T-cell (primary cell): Measurements from ENCODE around the gene ATRN. TPM values are rescaled to one million over a fixed set of nuclear protein-coding genes. Genes with fewer than 3 reads are reported as not detected.

Experiments
- ATAC-seq, 4 experiments: fragments of 200-7000 bp in 3 of 4; fragments of 150-1000 bp in 1 of 4; cut with Tn5 transposase; replicated peaks in 1 of 4; 1 replicate in 3 of 4; 2 replicates in 1 of 4; pipeline ENCODE4 v1.10.0; 2021; ENCODE audit warnings: moderate library complexity in 3 of 4, mild to moderate bottlenecking in 2 of 4, moderate number of reproducible peaks in 1 of 4
- CTCF ChIA-PET, 2 donors: fragments of 300-600 bp; sonication (Branson Sonifier 250); formaldehyde crosslinking; loops; one replicate each; lab custom pipeline; 2022; ENCODE audit warnings: antibody characterized with exemption in 2 of 2; lab: Charles Lee
- POLR2A ChIA-PET, 2 donors: fragments of 300-600 bp; sonication (Branson Sonifier 250); formaldehyde crosslinking; loops; one replicate each; lab custom pipeline; 2022; ENCODE audit warnings: antibody characterized with exemption in 2 of 2; lab: Charles Lee
- DNase-seq, 35 experiments: peaks; one replicate each; pipeline versions ENCODE4 v3.0.0 to v3.0.0-alpha.2; 2013 to 2023
- H3K27ac ChIP-seq: one replicate; pipeline ENCODE4 v1.5.1; 2013; ENCODE audit warnings: low read length
- H3K27me3 ChIP-seq, 2 experiments: replicated peaks in 1 of 2; 1 replicate in 1 of 2; 2 replicates in 1 of 2; pipeline versions ENCODE4 v1.6.1 to v1.7.0; 2013; ENCODE audit warnings: low read length in 1 of 2, mixed read lengths in 1 of 2; ENCODE audit not compliant: control insufficient read depth in 2 of 2, insufficient read depth in 2 of 2; ENCODE audit errors: extremely low read depth in 1 of 2
- H3K36me3 ChIP-seq, 2 donors: 1 replicate in 1 of 2; 2 replicates in 1 of 2; pipeline versions ENCODE4 v1.6.1 to v1.7.0; 2013; ENCODE audit warnings: low read length in 1 of 2; ENCODE audit not compliant: control insufficient read depth in 2 of 2, insufficient read depth in 1 of 2; ENCODE audit errors: extremely low read depth in 1 of 2
- H3K4me1 ChIP-seq, 2 experiments: 1 replicate in 1 of 2; 2 replicates in 1 of 2; pipeline versions ENCODE4 v1.6.1 to v1.7.0; 2013; ENCODE audit warnings: low read length in 2 of 2, mixed read lengths in 1 of 2; ENCODE audit not compliant: insufficient read depth in 2 of 2, control insufficient read depth in 1 of 2; ENCODE audit errors: extremely low read depth in 1 of 2
- H3K4me3 ChIP-seq, 2 donors: 1 replicate in 1 of 2; 2 replicates in 1 of 2; pipeline versions ENCODE4 v1.5.1 to v1.7.0; 2013; ENCODE audit warnings: mild to moderate bottlenecking in 2 of 2, low read length in 1 of 2, moderate library complexity in 1 of 2; ENCODE audit not compliant: control insufficient read depth in 1 of 2; ENCODE audit errors: extremely low read depth in 1 of 2
- H3K9me3 ChIP-seq: 2 replicates; pipeline ENCODE4 v1.7.0; 2013
- H3K27ac Mint-ChIP-seq, 2 donors: one replicate each; pipeline ENCODE4 v1.8.0; 2020 to 2021; ENCODE audit warnings: mild to moderate bottlenecking in 2 of 2, mixed read lengths in 2 of 2
- H3K27me3 Mint-ChIP-seq, 2 donors: one replicate each; pipeline ENCODE4 v1.8.0; 2021 to 2022; ENCODE audit warnings: mixed read lengths in 2 of 2
- H3K36me3 Mint-ChIP-seq: one replicate; pipeline ENCODE4 v1.8.0; 2021; ENCODE audit warnings: mixed read lengths
- H3K4me1 Mint-ChIP-seq, 3 donors: one replicate each; pipeline ENCODE4 v1.8.0; 2020 to 2022; ENCODE audit warnings: mixed read lengths in 3 of 3, mild to moderate bottlenecking in 1 of 3
- H3K4me3 Mint-ChIP-seq, 3 donors: one replicate each; pipeline ENCODE4 v1.8.0; 2020 to 2022; ENCODE audit warnings: mild to moderate bottlenecking in 3 of 3, mixed read lengths in 3 of 3, moderate library complexity in 3 of 3
- H3K9me3 Mint-ChIP-seq, 3 donors: one replicate each; pipeline ENCODE4 v1.8.0; 2020 to 2022; ENCODE audit warnings: mixed read lengths in 3 of 3
- WGBS: methylation state at CpG from one replicate; pipeline ENCODE4 v1.1.5; 2013; ENCODE audit warnings: missing lambda C conversion rate; ENCODE audit not compliant: insufficient coverage; 5-methylcytosine and 5-hydroxymethylcytosine counted together
- total RNA-seq, 35 experiments: library from RNA in 6 of 35; stranded (reverse) in 6 of 35; fragments of 120-200 nt in 1 of 35; gene quantifications; one replicate each; pipeline versions ENCODE4 v1.2.1 to v1.2.4 and lab custom pipeline; 2013 to 2026

The ATRN gene
- total RNA-seq, 5 donors from 2014 or later (not counting 1 experiment from before 2014, with no cell fraction given), result 13.6 to 15.8 (median 13.7) TPM

- Mint-ChIP-seq H3K4me1 (peaks cover 0 to 6% (median 0%) of the 10 kb centered on the region in 3 donors), H3K4me3 (no peak overlapping the region), H3K27ac (no peak overlapping the region), H3K27me3 (peaks cover 21 to 42% of the 10 kb centered on the region in 2 donors), H3K9me3 (no peaks in the 10 kb centered on the region), H3K36me3 (no peaks in the 10 kb centered on the region)
- H3K27me3 ChIP-seq, result peaks cover 0 to 36% of the 10 kb centered on the region in 2 experiments
- DNase-seq, result no peak
- no peak overlapping the region for H3K27ac ChIP-seq
- ChIA-PET POLR2A (no interaction called here), CTCF (interaction anchor here in 1 of 2 donors (0.6 kb wide), 1 partner anchor 932 kb away, joined by 4 read pairs; no protein-coding TSS in a partner anchor)
- no peaks in the 10 kb centered on the region for H3K9me3 ChIP-seq
- no peaks in the 10 kb centered on the region for H3K36me3 ChIP-seq
- ATAC-seq, result no peak
- peaks cover 0 to 8% of the 10 kb centered on the region in 2 experiments for H3K4me1 ChIP-seq
- no peak overlapping the region for H3K4me3 ChIP-seq
- 76% methylated on average over 3 of the region's 7 CpGs for WGBS
These were observed 214.5 kb downstream of the ATRN start for GRCh38 chr20:3685341-3685740.

- ATAC-seq (no peak), DNase-seq (no peak)
- Histone ChIP-seq H3K27me3 (peaks cover 0 to 25% of the 10 kb centered on the region in 2 experiments), H3K4me1 (peaks cover 0 to 8% of the 10 kb centered on the region in 2 experiments), H3K4me3 (no peak overlapping the region), H3K36me3 (no peaks in the 10 kb centered on the region), H3K27ac (no peak overlapping the region), H3K9me3 (no peaks in the 10 kb centered on the region)
- H3K4me1 Mint-ChIP-seq, result peaks cover 0 to 3% (median 0%) of the 10 kb centered on the region in 3 donors
- no peaks in the 10 kb centered on the region for H3K36me3 Mint-ChIP-seq
- peaks cover 13 to 32% of the 10 kb centered on the region in 2 donors for H3K27me3 Mint-ChIP-seq
- no peak overlapping the region for H3K27ac Mint-ChIP-seq
- no peak overlapping the region for H3K4me3 Mint-ChIP-seq
- H3K9me3 Mint-ChIP-seq, result no peaks in the 10 kb centered on the region
- ChIA-PET CTCF (no interaction called here), POLR2A (no interaction called here)
- WGBS, result 93% methylated on average over 3 of the region's 7 CpGs
These were observed 215.6 kb downstream of the ATRN start for GRCh38 chr20:3686421-3686820.

GRCh38 chr20:3686867-3687321, 216.1 kb downstream of the ATRN start:
- Histone ChIP-seq H3K4me1 (peaks cover 0 to 4% of the 10 kb centered on the region in 2 experiments), H3K27ac (no peak overlapping the region), H3K27me3 (peaks cover 0 to 21% of the 10 kb centered on the region in 2 experiments), H3K9me3 (no peaks in the 10 kb centered on the region), H3K4me3 (no peak overlapping the region), H3K36me3 (no peaks in the 10 kb centered on the region)
- Mint-ChIP-seq H3K27me3 (peaks cover 13 to 32% of the 10 kb centered on the region in 2 donors), H3K27ac (no peak overlapping the region), H3K9me3 (no peaks in the 10 kb centered on the region), H3K36me3 (no peaks in the 10 kb centered on the region), H3K4me1 (peaks cover 0 to 3% (median 0%) of the 10 kb centered on the region in 3 donors), H3K4me3 (no peak overlapping the region)
- 64% methylated on average over 5 of the region's 9 CpGs for WGBS
- DNase-seq (no peak), ATAC-seq (no peak)
- CTCF ChIA-PET, result no interaction called here
- POLR2A ChIA-PET, result no interaction called here

GRCh38 chr20:3687655-3688054, 216.8 kb downstream of the ATRN start:
- CTCF ChIA-PET, result no interaction called here
- peaks cover 13 to 29% of the 10 kb centered on the region in 2 donors for H3K27me3 Mint-ChIP-seq

GRCh38 chr20:3689978-3690377, 219.2 kb downstream of the ATRN start:
- H3K27ac Mint-ChIP-seq, result no peak overlapping the region
- no peaks in the 10 kb centered on the region for H3K9me3 Mint-ChIP-seq
- Histone ChIP-seq H3K27me3 (peaks cover 0 to 22% of the 10 kb centered on the region in 2 experiments), H3K9me3 (no peaks in the 10 kb centered on the region), H3K4me3 (no peak overlapping the region), H3K4me1 (no peaks in the 10 kb centered on the region), H3K27ac (no peak overlapping the region), H3K36me3 (no peaks in the 10 kb centered on the region)
- DNase-seq, result no peak
- H3K4me1 Mint-ChIP-seq, result no peaks in the 10 kb centered on the region
- CTCF ChIA-PET, result no interaction called here
- ATAC-seq, result no peak
- H3K4me3 Mint-ChIP-seq, result no peak overlapping the region
- 74% methylated on average over 4 of the region's 11 CpGs for WGBS
- no peaks in the 10 kb centered on the region for H3K36me3 Mint-ChIP-seq
- peaks cover 0 to 12% of the 10 kb centered on the region in 2 donors for H3K27me3 Mint-ChIP-seq
- POLR2A ChIA-PET, result no interaction called here

More at GRCh38 chr20:3687655-3688054, 216.8 kb downstream of the ATRN start:
- Histone ChIP-seq H3K27me3 (peaks cover 0 to 19% of the 10 kb centered on the region in 2 experiments), H3K27ac (no peak overlapping the region), H3K9me3 (no peaks in the 10 kb centered on the region), H3K4me3 (no peak overlapping the region), H3K4me1 (no peaks in the 10 kb centered on the region), H3K36me3 (no peaks in the 10 kb centered on the region)
- POLR2A ChIA-PET, result no interaction called here
- H3K36me3 Mint-ChIP-seq, result no peaks in the 10 kb centered on the region
- no peaks in the 10 kb centered on the region for H3K9me3 Mint-ChIP-seq
- no CpG with 5 or more reads among the region's 2 CpGs for WGBS
- no peak overlapping the region for H3K27ac Mint-ChIP-seq
- DNase-seq (no peak), ATAC-seq (no peak)
- H3K4me1 Mint-ChIP-seq, result no peaks in the 10 kb centered on the region
- no peak overlapping the region for H3K4me3 Mint-ChIP-seq

GRCh38 chr20:3690413-3690812, 219.6 kb downstream of the ATRN start:
- no peak for DNase-seq
- Histone ChIP-seq H3K27ac (no peak overlapping the region), H3K4me3 (no peak overlapping the region), H3K36me3 (no peaks in the 10 kb centered on the region), H3K9me3 (no peaks in the 10 kb centered on the region), H3K27me3 (peaks cover 0 to 22% of the 10 kb centered on the region in 2 experiments), H3K4me1 (no peaks in the 10 kb centered on the region)
- ChIA-PET POLR2A (no interaction called here), CTCF (interaction anchor here in 1 of 2 donors (0.7 kb wide), 1 partner anchor 23 kb away, joined by 3 read pairs; no protein-coding TSS in a partner anchor)
- H3K4me3 Mint-ChIP-seq, result no peak overlapping the region
- H3K4me1 Mint-ChIP-seq, result no peaks in the 10 kb centered on the region
- no peaks in the 10 kb centered on the region for H3K9me3 Mint-ChIP-seq
- H3K36me3 Mint-ChIP-seq, result no peaks in the 10 kb centered on the region
- H3K27ac Mint-ChIP-seq, result no peak overlapping the region
- no peak for ATAC-seq
- peaks cover 0 to 11% of the 10 kb centered on the region in 2 donors for H3K27me3 Mint-ChIP-seq
- WGBS, result 100% methylated on average over 1 of the region's 3 CpGs
